Epithelial cell of proximal tubule (primary cell): Measurements from ENCODE around the gene AKT3. TPM values are rescaled to one million over a fixed set of nuclear protein-coding genes. Genes with fewer than 3 reads are reported as not detected.

ENCODE experiments used
- DNase-seq: peaks from one replicate; pipeline ENCODE4 v3.0.0-alpha.2; 2011; ENCODE audit warnings: low read depth
- H3K4me3 ChIP-seq: 2 replicates; pipeline ENCODE4 v1.5.1; 2011; ENCODE audit warnings: low read depth, mild to moderate bottlenecking, low read length
- CTCF ChIP-seq: conservative IDR thresholded peaks from 2 replicates; pipeline ENCODE4 v1.5.1; 2012; ENCODE audit warnings: low read depth, mild to moderate bottlenecking, low read length
- total RNA-seq: library from RNA; depleted of rRNA; stranded (reverse); fragments of >200 nt; gene quantifications from 2 replicates; pipeline ENCODE4 v1.2.3, GENCODE V29; 2015

Gene AKT3
- total RNA-seq, 1 donor from 2014 or later = 12.2 TPM

GRCh38 chr1:243441601-243442000, 408.4 kb downstream of the AKT3 start:
- H3K4me3 ChIP-seq = no peak overlapping the region
- no peak for TF ChIP-seq CTCF
- no peak for DNase-seq

GRCh38 chr1:243440406-243440805, 409.6 kb downstream of the AKT3 start:
- no peak for TF ChIP-seq CTCF
- H3K4me3 ChIP-seq = no peak overlapping the region
- no peak for DNase-seq

GRCh38 chr1:243438815-243439214, 411.2 kb downstream of the AKT3 start:
- no peak for TF ChIP-seq CTCF
- peak; percentile 7 for DNase-seq
- H3K4me3 ChIP-seq = no peak overlapping the region

Other genes starting within 250 kb of the AKT3 start
- 7.9 and 9.9 TPM in 2 replicates for gene ZBTB18, start 201.0 kb upstream of the AKT3 start, total RNA-seq